CD4-positive, alpha-beta T cell treated with Interleukin-10 for 1 hour (primary cell): ENCODE data around the gene FRG1.
"Not testable (repeated sequence)": the region's sequence is repeated elsewhere in the genome, so short reads cannot be mapped to it uniquely, and the experiment has no call there.

Experiments used
- DNase-seq: peaks from one replicate; pipeline ENCODE4 v3.0.0-alpha.2; 2020

The FRG1 gene

GRCh38 chr4:189985651-189986243 lies 45.1 kb downstream of the FRG1 start:
- not testable (repeated sequence) for DNase-seq

- DNase-seq, result no peak
Observed at GRCh38 chr4:189988877-189989431, 48.3 kb downstream of the FRG1 start.

- DNase-seq, result not testable (repeated sequence)
Observed at GRCh38 chr4:189989941-189990340, 49.3 kb downstream of the FRG1 start.
